Colonic mucosa (tissue), 4 donors: ENCODE results near the gene PPIL6. TPM values are rescaled to one million over a fixed set of nuclear protein-coding genes. Genes with fewer than 3 reads are reported as not detected.

Experiments used
- DNase-seq: peaks from one replicate; pipeline ENCODE4 v3.0.0-alpha.2; 2020
- H3K27ac ChIP-seq: fragments of 200-600 bp; one replicate; pipeline ENCODE4 v1.8.0; 2021
- H3K27me3 ChIP-seq: fragments of 200-600 bp; one replicate; pipeline ENCODE4 v1.8.0; 2021
- H3K36me3 ChIP-seq: fragments of 200-600 bp; one replicate; pipeline ENCODE4 v1.8.0; 2021
- H3K4me1 ChIP-seq: fragments of 200-600 bp; one replicate; pipeline ENCODE4 v1.8.0; 2021; ENCODE audit warnings: mild to moderate bottlenecking
- H3K4me3 ChIP-seq: fragments of 200-600 bp; one replicate; pipeline ENCODE4 v1.8.0; 2021
- H3K9ac ChIP-seq, 2 donors: one replicate each; pipeline ENCODE4 v1.7.0; 2013; ENCODE audit warnings: control low read depth in 2 of 2, low read depth in 2 of 2, low read length in 2 of 2
- H3K9me3 ChIP-seq: fragments of 200-600 bp; one replicate; pipeline ENCODE4 v1.8.0; 2021
- intact Hi-C: fragments of 100-400 bp; cut with DNase I; formaldehyde crosslinking; loops from one replicate; pipeline ENCODE4 v1.14.1; 2022
- total RNA-seq, 2 donors: library from RNA; stranded (reverse); fragmentation: NEBNext Ultra II Directional in 1 of 2; extraction: Animal tissue kit (Norgen Biotek cat#: 25700) in 1 of 2; gene quantifications; one replicate each; pipeline ENCODE4 v1.2.1, GENCODE V29; 2021
- TF ChIP-seq, protein P1 (sequence below): fragments of 200-600 bp; IDR thresholded peaks from one replicate; pipeline ENCODE4 v1.8.0; 2022; ENCODE audit warnings: antibody characterized with exemption, mild to moderate bottlenecking
- donor health status: healthy.
- donor health status: DM: no; HTN: no; CAD: no.
- donor health status: DM: no; HTN: no; CAD: no.

PPIL6 gene
- total RNA-seq, 2 donors from 2014 or later: 0.91 to 1.5 TPM

DNA sequence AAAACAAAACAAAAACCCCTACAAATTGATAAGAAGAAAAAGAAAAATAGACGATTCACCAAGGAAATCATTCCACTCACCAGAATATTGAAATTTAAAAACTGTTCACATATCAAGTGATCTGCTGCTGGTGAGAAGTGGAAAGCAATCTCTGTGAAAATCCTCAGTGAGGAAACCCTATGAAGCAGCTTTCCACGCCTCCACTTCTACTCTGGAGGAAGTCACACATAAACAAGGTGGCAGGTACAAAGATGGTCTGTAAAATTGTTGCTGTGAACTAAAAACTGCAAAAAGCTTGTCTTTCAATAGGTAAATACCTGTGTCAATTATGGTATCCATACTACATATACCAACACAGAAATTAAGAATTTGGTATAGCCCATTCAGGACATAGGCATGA lies 76.7 kb downstream of the PPIL6 start:
- Histone ChIP-seq H3K4me3 (no peak overlapping the region), H3K27me3 (no peaks in the 10 kb centered on the region), H3K9me3 (no peaks in the 10 kb centered on the region), H3K9ac (no peak overlapping the region), H3K27ac (no peak overlapping the region), H3K36me3 (peaks cover 14% of the 10 kb centered on the region), H3K4me1 (no peaks in the 10 kb centered on the region)
- TF ChIP-seq, protein P1, sequence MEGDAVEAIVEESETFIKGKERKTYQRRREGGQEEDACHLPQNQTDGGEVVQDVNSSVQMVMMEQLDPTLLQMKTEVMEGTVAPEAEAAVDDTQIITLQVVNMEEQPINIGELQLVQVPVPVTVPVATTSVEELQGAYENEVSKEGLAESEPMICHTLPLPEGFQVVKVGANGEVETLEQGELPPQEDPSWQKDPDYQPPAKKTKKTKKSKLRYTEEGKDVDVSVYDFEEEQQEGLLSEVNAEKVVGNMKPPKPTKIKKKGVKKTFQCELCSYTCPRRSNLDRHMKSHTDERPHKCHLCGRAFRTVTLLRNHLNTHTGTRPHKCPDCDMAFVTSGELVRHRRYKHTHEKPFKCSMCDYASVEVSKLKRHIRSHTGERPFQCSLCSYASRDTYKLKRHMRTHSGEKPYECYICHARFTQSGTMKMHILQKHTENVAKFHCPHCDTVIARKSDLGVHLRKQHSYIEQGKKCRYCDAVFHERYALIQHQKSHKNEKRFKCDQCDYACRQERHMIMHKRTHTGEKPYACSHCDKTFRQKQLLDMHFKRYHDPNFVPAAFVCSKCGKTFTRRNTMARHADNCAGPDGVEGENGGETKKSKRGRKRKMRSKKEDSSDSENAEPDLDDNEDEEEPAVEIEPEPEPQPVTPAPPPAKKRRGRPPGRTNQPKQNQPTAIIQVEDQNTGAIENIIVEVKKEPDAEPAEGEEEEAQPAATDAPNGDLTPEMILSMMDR: no peak
- intact Hi-C loops: no loop called here
- DNase-seq: no peak

DNA sequence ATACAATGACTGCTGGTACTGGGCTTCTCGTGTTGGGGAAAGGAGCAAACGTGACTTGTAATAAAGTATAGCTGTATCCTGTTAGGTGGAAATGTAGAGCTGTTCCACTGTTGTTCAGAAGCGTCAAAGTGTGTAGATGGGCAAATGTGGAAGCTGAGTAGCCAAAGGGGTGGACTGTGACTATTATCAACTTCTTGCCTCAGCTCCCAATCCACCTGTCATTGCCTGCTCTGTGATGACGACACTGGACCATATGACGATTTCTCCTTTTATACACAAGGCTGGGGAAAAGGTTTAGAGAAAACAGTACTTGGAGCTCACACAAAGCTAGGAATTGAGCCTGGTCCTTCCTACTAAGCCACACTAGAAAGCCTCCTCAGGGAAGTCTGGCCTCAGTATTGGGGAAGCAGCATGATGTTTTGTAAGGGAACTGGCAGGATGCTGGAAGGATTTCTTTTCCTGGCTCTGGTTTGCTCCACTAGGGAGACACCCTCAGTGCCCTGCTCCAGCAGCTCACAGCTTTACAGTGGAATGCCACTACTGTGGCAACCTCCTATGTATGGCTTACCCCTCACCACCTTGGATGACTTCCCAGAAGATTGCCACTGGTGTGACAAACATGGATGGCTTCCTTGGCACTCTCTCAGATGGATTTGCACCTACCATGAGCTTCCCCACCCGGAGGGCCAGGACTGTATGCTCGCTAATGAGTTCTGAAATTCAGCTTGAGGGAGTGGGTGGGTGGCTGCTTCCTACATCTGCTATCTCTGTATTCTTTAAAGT lies 78.1 kb downstream of the PPIL6 start:
- no peak for DNase-seq
- intact Hi-C loops: no loop called here
- H3K27ac ChIP-seq: no peak overlapping the region
- no peak overlapping the region for H3K9ac ChIP-seq
- peaks cover 8% of the 10 kb centered on the region for H3K36me3 ChIP-seq
- H3K4me1 ChIP-seq: no peaks in the 10 kb centered on the region
- no peaks in the 10 kb centered on the region for H3K27me3 ChIP-seq
- H3K4me3 ChIP-seq: no peak overlapping the region
- TF ChIP-seq, protein P1: no peak
- H3K9me3 ChIP-seq: no peaks in the 10 kb centered on the region

DNA sequence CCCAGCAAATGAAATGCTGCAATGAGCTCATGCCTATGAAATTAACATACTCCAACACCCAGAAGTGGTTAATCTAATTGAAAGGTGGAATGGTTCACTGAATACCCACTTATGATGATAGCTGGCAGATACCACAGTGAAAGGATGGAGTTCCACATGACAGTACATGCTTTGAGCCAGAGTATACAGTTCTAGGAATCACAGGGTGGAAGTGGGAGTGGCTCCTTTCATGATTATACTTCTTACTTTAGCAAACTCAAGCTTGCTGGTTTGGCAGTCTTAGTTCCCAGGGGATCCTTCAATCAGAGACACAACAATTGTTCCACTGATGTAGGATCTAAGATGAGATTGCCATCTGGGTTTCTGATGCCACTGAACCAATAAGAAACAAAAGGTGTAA lies 79.6 kb downstream of the PPIL6 start:
- H3K4me1 ChIP-seq: no peaks in the 10 kb centered on the region
- TF ChIP-seq, protein P1: no peak
- no peak overlapping the region for H3K9ac ChIP-seq
- no peaks in the 10 kb centered on the region for H3K36me3 ChIP-seq
- intact Hi-C loops: no loop called here
- no peaks in the 10 kb centered on the region for H3K27me3 ChIP-seq
- no peaks in the 10 kb centered on the region for H3K9me3 ChIP-seq
- DNase-seq: no peak
- H3K4me3 ChIP-seq: no peak overlapping the region
- H3K27ac ChIP-seq: no peak overlapping the region

DNA sequence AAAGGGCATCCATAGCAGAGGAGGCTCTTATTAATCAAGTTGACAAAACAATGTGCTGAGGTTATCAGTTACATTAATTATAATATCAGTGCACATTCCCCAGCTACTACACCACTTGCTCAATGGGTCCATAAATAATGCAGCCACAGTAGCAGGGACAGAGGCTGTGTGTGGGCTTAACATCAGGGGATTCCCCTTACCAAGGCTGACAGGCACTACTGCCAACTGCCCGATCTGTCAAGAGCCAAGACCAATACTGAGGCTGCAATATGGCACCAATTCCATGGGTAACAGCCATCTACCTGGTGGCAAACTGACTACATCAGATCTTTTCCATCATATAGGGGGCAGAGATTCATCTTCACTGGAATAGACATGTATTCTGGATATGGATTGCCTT lies 80.1 kb downstream of the PPIL6 start:
- TF ChIP-seq, protein P1: no peak
- no peaks in the 10 kb centered on the region for H3K4me1 ChIP-seq
- no peak overlapping the region for H3K9ac ChIP-seq
- no peaks in the 10 kb centered on the region for H3K9me3 ChIP-seq
- H3K27ac ChIP-seq: no peak overlapping the region
- H3K4me3 ChIP-seq: no peak overlapping the region
- no peak for DNase-seq
- no peaks in the 10 kb centered on the region for H3K36me3 ChIP-seq
- intact Hi-C loops: no loop called here
- no peaks in the 10 kb centered on the region for H3K27me3 ChIP-seq

DNA sequence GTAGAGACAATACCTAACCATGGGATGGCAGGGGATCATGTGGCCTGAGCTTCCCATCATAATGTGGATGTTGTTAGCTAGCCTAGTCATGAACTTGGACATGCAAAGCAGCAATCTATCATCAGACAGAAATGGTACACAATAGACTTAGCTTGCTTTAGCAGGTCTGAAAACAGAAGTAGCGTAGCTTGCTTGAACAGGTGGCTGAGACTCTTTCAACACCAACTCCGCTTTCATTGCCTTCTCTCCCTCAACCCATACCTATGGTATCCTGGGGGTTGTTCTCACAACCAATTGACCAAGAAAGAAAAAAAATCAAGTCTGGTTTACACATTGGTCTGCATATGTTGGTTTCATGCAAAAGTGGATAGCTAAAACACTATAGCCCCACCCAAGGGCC lies 81.2 kb downstream of the PPIL6 start:
- TF ChIP-seq, protein P1: no peak
- DNase-seq: no peak
- Histone ChIP-seq H3K9me3 (no peaks in the 10 kb centered on the region), H3K36me3 (no peaks in the 10 kb centered on the region), H3K27ac (no peak overlapping the region), H3K9ac (no peak overlapping the region), H3K4me1 (no peaks in the 10 kb centered on the region), H3K27me3 (no peaks in the 10 kb centered on the region), H3K4me3 (no peak overlapping the region)
- intact Hi-C loops: no loop called here
